ENCODE results near the gene UCK2. TPM values are rescaled to one million over a fixed set of nuclear protein-coding genes. Genes with fewer than 3 reads are reported as not detected.

Gene UCK2
- total and polyA plus RNA-seq, 9 of the 15 experiments (the other 6 are each of a cell fraction or from before 2014, with no cell fraction given), result 71.6 to 145 (median 95.8) TPM

DNA sequence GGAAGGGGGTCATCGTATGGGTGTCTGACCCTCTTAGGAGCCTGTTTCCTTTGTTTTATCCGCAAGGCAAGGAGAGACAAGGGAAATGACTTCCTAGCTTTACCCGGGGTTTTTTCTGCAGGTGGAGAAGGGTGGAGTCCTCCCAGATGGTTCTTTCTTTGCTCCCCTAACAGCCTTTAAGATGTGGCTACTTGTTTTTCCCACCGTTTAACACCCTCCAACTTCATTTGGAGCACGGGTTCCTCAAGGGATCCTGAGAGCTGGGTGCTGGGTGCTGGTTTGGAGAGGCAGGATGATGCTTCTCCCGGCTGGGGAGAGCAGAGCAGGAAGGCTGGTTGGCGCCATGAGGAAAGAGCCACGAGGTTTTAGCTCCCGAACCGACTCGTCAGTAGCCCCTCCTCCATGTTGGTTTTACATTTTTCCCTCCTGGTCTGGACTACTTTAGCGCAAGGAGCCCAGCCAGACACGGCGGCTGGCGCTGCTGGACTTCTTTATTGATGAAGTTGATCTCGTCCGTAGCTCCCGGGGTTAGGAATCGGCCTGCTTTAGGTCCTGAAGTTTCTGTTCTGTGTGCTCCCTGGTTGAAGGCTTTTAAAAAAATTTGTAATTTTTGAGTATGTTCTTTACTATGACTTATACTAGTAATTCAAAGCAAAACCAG lies 1.4 kb downstream of the UCK2 start (continued):
- TF ChIP-seq, protein P1, sequence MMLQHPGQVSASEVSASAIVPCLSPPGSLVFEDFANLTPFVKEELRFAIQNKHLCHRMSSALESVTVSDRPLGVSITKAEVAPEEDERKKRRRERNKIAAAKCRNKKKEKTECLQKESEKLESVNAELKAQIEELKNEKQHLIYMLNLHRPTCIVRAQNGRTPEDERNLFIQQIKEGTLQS (IDR thresholded peaks at IDR 0.05), result no peak
- TF ChIP-seq, protein P1 (CRISPR knock-in tag; conservative IDR thresholded peaks at IDR 0.05), result no peak
- TF ChIP-seq ZNF77 (CRISPR knock-in tag; IDR thresholded peaks at IDR 0.05), result no peak
- TF ChIP-seq FOSL1 (tag; conservative IDR thresholded peaks at IDR 0.05), result no peak
- TF ChIP-seq, protein P2, sequence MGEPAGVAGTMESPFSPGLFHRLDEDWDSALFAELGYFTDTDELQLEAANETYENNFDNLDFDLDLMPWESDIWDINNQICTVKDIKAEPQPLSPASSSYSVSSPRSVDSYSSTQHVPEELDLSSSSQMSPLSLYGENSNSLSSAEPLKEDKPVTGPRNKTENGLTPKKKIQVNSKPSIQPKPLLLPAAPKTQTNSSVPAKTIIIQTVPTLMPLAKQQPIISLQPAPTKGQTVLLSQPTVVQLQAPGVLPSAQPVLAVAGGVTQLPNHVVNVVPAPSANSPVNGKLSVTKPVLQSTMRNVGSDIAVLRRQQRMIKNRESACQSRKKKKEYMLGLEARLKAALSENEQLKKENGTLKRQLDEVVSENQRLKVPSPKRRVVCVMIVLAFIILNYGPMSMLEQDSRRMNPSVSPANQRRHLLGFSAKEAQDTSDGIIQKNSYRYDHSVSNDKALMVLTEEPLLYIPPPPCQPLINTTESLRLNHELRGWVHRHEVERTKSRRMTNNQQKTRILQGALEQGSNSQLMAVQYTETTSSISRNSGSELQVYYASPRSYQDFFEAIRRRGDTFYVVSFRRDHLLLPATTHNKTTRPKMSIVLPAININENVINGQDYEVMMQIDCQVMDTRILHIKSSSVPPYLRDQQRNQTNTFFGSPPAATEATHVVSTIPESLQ (CRISPR knock-in tag; IDR thresholded peaks at IDR 0.05), result no peak
- no peak for TF ChIP-seq POLR2G (IDR thresholded peaks at IDR 0.05; ENCODE audit: low read depth, low read length)
- TF ChIP-seq NCOR1 (IDR thresholded peaks at IDR 0.05), result no peak
- TF ChIP-seq GABPB2 (CRISPR knock-in tag; conservative IDR thresholded peaks at IDR 0.05), result no peak
- TF ChIP-seq TAF15 (IDR thresholded peaks at IDR 0.05; ENCODE audit: low read depth, low read length), result no peak
- TF ChIP-seq GATA2 (CRISPR knock-in tag; IDR thresholded peaks at IDR 0.05), result no peak
- TF ChIP-seq PHF21A (IDR thresholded peaks at IDR 0.05; ENCODE audit: borderline replicate concordance, low read depth), result no peak
- TF ChIP-seq, protein P3, sequence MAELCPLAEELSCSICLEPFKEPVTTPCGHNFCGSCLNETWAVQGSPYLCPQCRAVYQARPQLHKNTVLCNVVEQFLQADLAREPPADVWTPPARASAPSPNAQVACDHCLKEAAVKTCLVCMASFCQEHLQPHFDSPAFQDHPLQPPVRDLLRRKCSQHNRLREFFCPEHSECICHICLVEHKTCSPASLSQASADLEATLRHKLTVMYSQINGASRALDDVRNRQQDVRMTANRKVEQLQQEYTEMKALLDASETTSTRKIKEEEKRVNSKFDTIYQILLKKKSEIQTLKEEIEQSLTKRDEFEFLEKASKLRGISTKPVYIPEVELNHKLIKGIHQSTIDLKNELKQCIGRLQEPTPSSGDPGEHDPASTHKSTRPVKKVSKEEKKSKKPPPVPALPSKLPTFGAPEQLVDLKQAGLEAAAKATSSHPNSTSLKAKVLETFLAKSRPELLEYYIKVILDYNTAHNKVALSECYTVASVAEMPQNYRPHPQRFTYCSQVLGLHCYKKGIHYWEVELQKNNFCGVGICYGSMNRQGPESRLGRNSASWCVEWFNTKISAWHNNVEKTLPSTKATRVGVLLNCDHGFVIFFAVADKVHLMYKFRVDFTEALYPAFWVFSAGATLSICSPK (IDR thresholded peaks at IDR 0.05; ENCODE audit: borderline replicate concordance), result no peak
- TF ChIP-seq KAT8 (IDR thresholded peaks at IDR 0.05; ENCODE audit: low read depth), result no peak
- TF ChIP-seq NFATC3 (IDR thresholded peaks at IDR 0.05), result no peak
- no peak for TF ChIP-seq POLR3A (IDR thresholded peaks at IDR 0.05; ENCODE audit: borderline replicate concordance, extremely low read depth, insufficient read depth, insufficient read length)
- no peak for TF ChIP-seq JUND (IDR thresholded peaks at IDR 0.05; ENCODE audit: borderline replicate concordance, low read depth, low read length)
- TF ChIP-seq JUND (tag; IDR thresholded peaks at IDR 0.05; ENCODE audit: borderline replicate concordance, low read depth, low read length), result no peak; the same call in 2 of the 3 replicates
- TF ChIP-seq PYGO2 (tag; IDR thresholded peaks at IDR 0.05), result no peak
- no peak for TF ChIP-seq GABPB1 (CRISPR knock-in tag; IDR thresholded peaks at IDR 0.05)
- no peak for TF ChIP-seq GTF2A2 (tag; IDR thresholded peaks at IDR 0.05)
- TF ChIP-seq CBX3 (IDR thresholded peaks at IDR 0.05; ENCODE audit: borderline replicate concordance in 1 of 2, low read length in 2 of 2), result no peak
- TF ChIP-seq MIER1 (IDR thresholded peaks at IDR 0.05; ENCODE audit: low read depth), result no peak

Data from K562 (cell line).